Uterus (tissue), 4 donors: ENCODE measurements around the gene CXCR5. TPM values are rescaled to one million over a fixed set of nuclear protein-coding genes. Genes with fewer than 3 reads are reported as not detected.
A peak's percentile ranks its signal among the peaks of the same experiment; 100 is the strongest.

Experiments
- DNase-seq, 2 donors: peaks; one replicate each; pipeline ENCODE4 v3.0.0-alpha.2; 2019 to 2020
- H3K27ac ChIP-seq, 2 donors: fragments of 200-600 bp; sonication (generic); 1 replicate in 1 of 2; 2 replicates in 1 of 2; pipeline ENCODE4 v1.5.1; 2016 to 2018
- H3K27me3 ChIP-seq, 2 donors: fragments of 200-600 bp; sonication (generic); one replicate each; pipeline ENCODE4 v1.5.1; 2018 to 2019; ENCODE audit warnings: control low read depth in 1 of 2
- H3K36me3 ChIP-seq, 2 donors: fragments of 200-600 bp; sonication (generic); one replicate each; pipeline ENCODE4 v1.5.1; 2019; ENCODE audit warnings: control low read depth in 1 of 2
- H3K4me1 ChIP-seq, 2 donors: fragments of 200-600 bp; sonication (generic); one replicate each; pipeline ENCODE4 v1.5.1; 2018 to 2019; ENCODE audit warnings: control low read depth in 1 of 2
- H3K4me3 ChIP-seq, 2 donors: fragments of 200-600 bp; sonication (generic); 1 replicate in 1 of 2; 2 replicates in 1 of 2; pipeline ENCODE4 v1.5.1; 2018 to 2019; ENCODE audit warnings: mild to moderate bottlenecking in 1 of 2
- H3K9me3 ChIP-seq, 2 donors: fragments of 200-600 bp; sonication (generic); one replicate each; pipeline ENCODE4 v1.5.1; 2019; ENCODE audit warnings: control low read depth in 1 of 2
- CTCF ChIP-seq, 4 experiments: fragments of 200-600 bp in 2 of 4; fragments of 450-650 bp in 2 of 4; sonication (generic) in 2 of 4; IDR thresholded peaks; one replicate each; pipeline ENCODE4 v1.5.1; 2016 to 2019; ENCODE audit warnings: antibody characterized with exemption in 4 of 4, mild to moderate bottlenecking in 2 of 4, moderate library complexity in 1 of 4
- POLR2A ChIP-seq, 2 donors: fragments of 450-650 bp; IDR thresholded peaks; one replicate each; pipeline ENCODE4 v1.6.1; 2016; ENCODE audit warnings: antibody characterized with exemption in 2 of 2, mild to moderate bottlenecking in 1 of 2, moderate library complexity in 1 of 2
- intact Hi-C: fragments of 100-400 bp; cut with DNase I; formaldehyde crosslinking; loops from one replicate; pipeline ENCODE4 v1.15.1; 2023; ENCODE audit warnings: low total_unique reads
- total RNA-seq, 4 donors: library from RNA; depleted of rRNA in 3 of 4; stranded (reverse); fragments of >200 nt in 3 of 4; gene quantifications; one replicate each; pipeline versions ENCODE4 v1.1.0 to v1.2.4, GENCODE V29; 2014 to 2023
- donor health status: DM: yes; HTN: yes; CAD: no.

CXCR5 gene
- total RNA-seq, 4 donors from 2014 or later, result 0.14 TPM; not detected in 3

GRCh38 chr11:118859973-118860372 lies 23.7 kb upstream of the CXCR5 start:
- no peak overlapping the region for H3K27ac ChIP-seq
- H3K4me3 ChIP-seq, result no peak overlapping the region
- H3K36me3 ChIP-seq, result no peaks in the 10 kb centered on the region
- intact Hi-C loops, result no loop called here
- H3K9me3 ChIP-seq, result no peaks in the 10 kb centered on the region
- no peak for DNase-seq
- H3K27me3 ChIP-seq, result no peaks in the 10 kb centered on the region
- no peak for TF ChIP-seq POLR2A (IDR thresholded peaks at IDR 0.05)
- no peak for TF ChIP-seq CTCF (IDR thresholded peaks at IDR 0.05)
- H3K4me1 ChIP-seq, result no peaks in the 10 kb centered on the region

- TF ChIP-seq POLR2A (IDR thresholded peaks at IDR 0.05) (no peak), CTCF (IDR thresholded peaks at IDR 0.05) (no peak)
- peak overlapping the region in 1 of 2 donors; percentile 88 for H3K27ac ChIP-seq
- peaks cover 2 to 14% of the 10 kb centered on the region in 2 donors for H3K4me1 ChIP-seq
- intact Hi-C loops, result no loop called here
- no peaks in the 10 kb centered on the region for H3K36me3 ChIP-seq
- no peak for DNase-seq
- no peaks in the 10 kb centered on the region for H3K27me3 ChIP-seq
- no peak overlapping the region for H3K4me3 ChIP-seq
- H3K9me3 ChIP-seq, result no peaks in the 10 kb centered on the region
These were observed 15.0 kb upstream of the CXCR5 start for GRCh38 chr11:118868659-118869058.

- intact Hi-C loops, result no loop called here
- peak; percentile 38 to 65 for DNase-seq
- H3K4me3 ChIP-seq, result peak overlapping the region in 1 of 2 donors; percentile 12
These were observed 13.0 kb upstream of the CXCR5 start for GRCh38 chr11:118870396-118871343.

GRCh38 chr11:118872403-118872821 lies 11.3 kb upstream of the CXCR5 start:
- Histone ChIP-seq H3K9me3 (no peaks in the 10 kb centered on the region), H3K27ac (no peak overlapping the region), H3K4me3 (no peak overlapping the region), H3K4me1 (peaks cover 2 to 14% of the 10 kb centered on the region in 2 donors), H3K27me3 (no peaks in the 10 kb centered on the region), H3K36me3 (no peaks in the 10 kb centered on the region)
- intact Hi-C loops, result no loop called here
- DNase-seq, result no peak
- TF ChIP-seq CTCF (IDR thresholded peaks at IDR 0.05) (no peak), POLR2A (IDR thresholded peaks at IDR 0.05) (no peak)

More at GRCh38 chr11:118870396-118871343, 13.0 kb upstream of the CXCR5 start:
- Histone ChIP-seq H3K27ac (peak overlapping the region; percentile 85 to 88), H3K36me3 (no peaks in the 10 kb centered on the region), H3K27me3 (no peaks in the 10 kb centered on the region), H3K4me1 (peaks cover 2 to 14% of the 10 kb centered on the region in 2 donors), H3K9me3 (no peaks in the 10 kb centered on the region)
- TF ChIP-seq CTCF (IDR thresholded peaks at IDR 0.05) (peak in 2 of 4 experiments; percentile 10), POLR2A (IDR thresholded peaks at IDR 0.05) (peak in 1 of 2 donors; percentile 14)

- no peak for TF ChIP-seq CTCF (IDR thresholded peaks at IDR 0.05)
- TF ChIP-seq POLR2A (IDR thresholded peaks at IDR 0.05), result no peak
- H3K4me3 ChIP-seq, result no peak overlapping the region
- no peak for DNase-seq
- H3K9me3 ChIP-seq, result no peaks in the 10 kb centered on the region
- no peaks in the 10 kb centered on the region for H3K27me3 ChIP-seq
- H3K27ac ChIP-seq, result no peak overlapping the region
- intact Hi-C loops, result no loop called here
- H3K4me1 ChIP-seq, result peaks cover 2 to 14% of the 10 kb centered on the region in 2 donors
- no peaks in the 10 kb centered on the region for H3K36me3 ChIP-seq
These were observed 9.9 kb upstream of the CXCR5 start for GRCh38 chr11:118873804-118874203.
